ENCODE measurements around the gene ZBTB14. TPM values are rescaled to one million over a fixed set of nuclear protein-coding genes. Genes with fewer than 3 reads are reported as not detected.

Gene ZBTB14
- total RNA-seq, 1 experiment from 2014 or later: 8.2 TPM

GRCh38 chr18:5244941-5245340 lies 50.6 kb downstream of the ZBTB14 start:
- H3K36me3 ChIP-seq (ENCODE audit: control insufficient read depth in 1 of 2, insufficient read depth in 2 of 2, low read length in 2 of 2): no peaks in the 10 kb centered on the region
- CTCF ChIA-PET: no interaction called here
- POLR2A ChIA-PET: no interaction called here

More at GRCh38 chr18:5244941-5245340, 50.6 kb downstream of the ZBTB14 start:
- H3K9me3 ChIP-seq (ENCODE audit: control insufficient read depth in 1 of 2, insufficient read depth in 1 of 2, low read depth in 1 of 2, low read length in 2 of 2): no peaks in the 10 kb centered on the region; a peak in 1 of 4 replicates
- H3K4me1 ChIP-seq (ENCODE audit: control insufficient read depth in 1 of 2, insufficient read depth in 2 of 2, low read length in 2 of 2): no peaks in the 10 kb centered on the region
- no peak overlapping the region for H3K27ac ChIP-seq (ENCODE audit: low read depth, low read length)
- TF ChIP-seq ZNF274 (IDR thresholded peaks at IDR 0.05; ENCODE audit: low read depth, low read length) (no peak), REST (IDR thresholded peaks at IDR 0.05; ENCODE audit: low read depth) (no peak), SRF (IDR thresholded peaks at IDR 0.05; ENCODE audit: low read depth) (no peak), EZH2 (IDR thresholded peaks at IDR 0.05) (no peak), CTCF (IDR thresholded peaks at IDR 0.05 in 2 of 3, conservative IDR thresholded peaks at IDR 0.05 in 1 of 3; ENCODE audit: borderline replicate concordance in 1 of 3, insufficient read depth in 1 of 3, low read depth in 2 of 3, low read length in 2 of 3) (no peak), POLR2AphosphoS5 (IDR thresholded peaks at IDR 0.05; ENCODE audit: low read depth, low read length) (no peak), ELF1 (IDR thresholded peaks at IDR 0.05; ENCODE audit: borderline replicate concordance, low read depth) (no peak), FOSL1 (IDR thresholded peaks at IDR 0.05; ENCODE audit: low read depth) (no peak), ATF3 (IDR thresholded peaks at IDR 0.05) (no peak), JUND (IDR thresholded peaks at IDR 0.05) (no peak), ZFX (IDR thresholded peaks at IDR 0.05) (no peak), EZH2phosphoT487 (IDR thresholded peaks at IDR 0.05; ENCODE audit: borderline replicate concordance) (no peak), SP1 (IDR thresholded peaks at IDR 0.05; ENCODE audit: low read depth) (no peak)
- no peaks in the 10 kb centered on the region for H3K79me2 ChIP-seq (ENCODE audit: insufficient read depth, low read length)
- DNase-seq (ENCODE audit: low read depth, low spot score): no peak
- intact Hi-C loops (cut with micrococcal nuclease): no loop called here
- RAD21 ChIA-PET (ENCODE audit: low non-redundant PET in 1 of 2, low total read pairs in 2 of 2, uncharacterized antibody in 2 of 2, unreplicated experiment in 2 of 2): no interaction called here
- no peak overlapping the region for H3K4me2 ChIP-seq (ENCODE audit: low read length)
- no peak overlapping the region for H2AFZ ChIP-seq (ENCODE audit: low read depth, low read length, poor library complexity, severe bottlenecking)
- no peak for ATAC-seq
- no peaks in the 10 kb centered on the region for H3K27me3 ChIP-seq (ENCODE audit: insufficient read depth, low read length)
- BruUV-seq (replicated peaks): no TSS peak
- no peaks in the 10 kb centered on the region for H3K9me2 ChIP-seq (ENCODE audit: insufficient read depth)
- H4K20me1 ChIP-seq (ENCODE audit: insufficient read depth): no peaks in the 10 kb centered on the region; the same call in 1 of the 2 replicates
- no peak overlapping the region for H3K4me3 ChIP-seq (replicated peaks in 1 of 2; ENCODE audit: low read depth in 1 of 2, low read length in 2 of 2)
- H3K9ac ChIP-seq (ENCODE audit: low read length): no peak overlapping the region
